Inflammatory macrophage treated with lipopolysaccharide for 1 hour (primary cell): ENCODE measurements around the gene C1orf122.
"Not testable (repeated sequence)": the region's sequence is repeated elsewhere in the genome, so short reads cannot be mapped to it uniquely, and the experiment has no call there.

Experiments used
- DNase-seq, 2 donors: peaks; one replicate each; pipeline ENCODE4 v3.0.0-alpha.2; 2020 to 2022

C1orf122 gene

GRCh38 chr1:37807555-37808368, at the start of gene C1orf122, which contains the start of gene YRDC:
TSS of gene C1orf122 (plus strand) at chr1:37807790. CDS start at chr1:37808405, 615 bp downstream.
TSS of gene YRDC (minus strand) at chr1:37808208. CDS start at chr1:37808180, 28 bp downstream.
- peak; percentile 92 to 94 for DNase-seq

GRCh38 chr1:37759451-37759850, 48.1 kb upstream of the C1orf122 start:
- no peak for DNase-seq

GRCh38 chr1:37761416-37762095, 46.0 kb upstream of the C1orf122 start:
- DNase-seq = no peak

- DNase-seq = no peak
These were observed 45.1 kb upstream of the C1orf122 start for GRCh38 chr1:37762516-37762915.

- DNase-seq = no peak
These were observed 43.7 kb upstream of the C1orf122 start for GRCh38 chr1:37763791-37764413.

- DNase-seq = peak in 1 of 2 donors; percentile 42
These were observed 43.2 kb upstream of the C1orf122 start for GRCh38 chr1:37764414-37764825.

GRCh38 chr1:37764888-37765441, 42.6 kb upstream of the C1orf122 start, which contains the start of gene EPHA10:
TSS of gene EPHA10 (minus strand) at chr1:37765120. CDS start at chr1:37765066, 54 bp downstream.
- DNase-seq = no peak

GRCh38 chr1:37765916-37766664, 41.5 kb upstream of the C1orf122 start:
- DNase-seq = no peak

GRCh38 chr1:37767488-37767887, 40.1 kb upstream of the C1orf122 start:
- no peak for DNase-seq

GRCh38 chr1:37771440-37771839, 36.1 kb upstream of the C1orf122 start:
- not testable (repeated sequence) for DNase-seq

- DNase-seq = peak in 1 of 2 donors; percentile 20
These were observed 30.6 kb upstream of the C1orf122 start for GRCh38 chr1:37776946-37777516.

- DNase-seq = no peak
These were observed 28.9 kb upstream of the C1orf122 start for GRCh38 chr1:37778654-37779053.

- no peak for DNase-seq
These were observed 25.1 kb upstream of the C1orf122 start for GRCh38 chr1:37782491-37782890.

GRCh38 chr1:37792943-37793686, 14.5 kb upstream of the C1orf122 start:
- DNase-seq = no peak

GRCh38 chr1:37793773-37794371, 13.7 kb upstream of the C1orf122 start, which contains the start of gene MANEAL:
TSS of gene MANEAL (plus strand) at chr1:37793847. CDS start at chr1:37794183, 336 bp downstream.
- peak; percentile 51 to 52 for DNase-seq

- DNase-seq = no peak
These were observed 12.9 kb upstream of the C1orf122 start for GRCh38 chr1:37794372-37795339.

GRCh38 chr1:37795340-37796125, 12.1 kb upstream of the C1orf122 start:
- DNase-seq = peak in 1 of 2 donors; percentile 61

GRCh38 chr1:37797750-37798345, 9.7 kb upstream of the C1orf122 start:
- no peak for DNase-seq
